NOMO-1 (cell line): ENCODE measurements around the gene SLC30A9.

Experiments used
- DNase-seq, 2 experiments: peaks; one replicate each; lab custom pipeline; 2025; ENCODE audit not compliant: unreplicated experiment in 2 of 2; lab: John Stamatoyannopoulos, UW

Gene SLC30A9

DNA sequence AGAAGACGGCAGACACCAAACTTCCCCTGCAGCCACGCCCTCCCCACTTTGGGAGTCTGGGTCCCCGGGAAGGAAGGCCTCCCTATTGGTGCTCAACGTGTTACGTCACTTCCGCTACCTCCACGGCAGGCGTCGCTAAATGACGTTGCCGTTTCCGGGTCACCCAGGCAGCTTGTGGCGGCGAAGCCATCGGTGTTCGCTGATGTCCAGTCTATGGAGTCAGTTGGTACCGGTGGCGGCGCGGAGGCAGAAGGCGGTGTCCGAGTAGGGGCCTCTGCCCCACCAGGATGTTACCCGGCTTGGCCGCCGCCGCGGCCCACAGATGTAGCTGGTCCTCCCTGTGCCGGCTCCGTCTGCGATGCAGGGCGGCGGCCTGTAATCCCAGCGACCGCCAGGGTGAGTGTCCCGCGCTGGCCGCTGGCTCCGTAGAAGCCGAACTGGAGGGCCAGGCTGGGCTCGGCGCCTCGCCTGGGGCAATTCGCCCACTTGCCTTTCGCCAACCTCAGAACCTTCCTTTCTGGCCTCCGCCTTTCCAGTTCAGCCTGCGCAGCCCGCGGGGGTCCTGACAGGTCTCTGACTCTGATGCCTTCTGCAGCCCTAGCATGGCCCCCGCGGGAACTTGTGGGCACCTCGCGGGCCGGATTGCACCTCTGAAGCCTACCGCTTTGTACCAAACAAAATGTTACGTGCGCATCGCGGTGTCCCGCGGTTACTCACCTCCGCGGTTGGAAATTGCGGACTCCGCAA lies at the start of gene SLC30A9:
SLC30A9 (plus strand) TSS at position 166 of the 747 bp plus-strand sequence; CDS start at position 288, 122 bp downstream.
- peak; percentile 88 to 92 for DNase-seq

DNA sequence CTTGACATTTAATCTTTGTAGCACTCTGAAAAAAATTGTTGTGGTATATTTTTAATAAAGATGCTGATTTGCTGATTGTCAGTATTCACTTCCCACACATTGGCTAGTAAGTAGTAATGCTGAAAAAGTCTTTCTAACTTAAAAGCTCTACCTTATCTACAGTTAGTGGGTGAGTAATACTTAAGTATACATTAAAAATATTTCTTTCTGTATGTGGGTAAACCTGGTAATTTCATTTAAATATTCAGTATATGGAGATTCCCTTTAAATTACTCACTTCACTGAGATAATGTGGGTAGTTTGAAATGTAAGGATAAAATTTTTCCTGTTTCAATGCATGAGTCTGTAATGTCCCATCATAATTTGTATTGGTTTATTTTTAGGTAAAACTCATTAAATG lies 49.5 kb upstream of the SLC30A9 start:
- no peak for DNase-seq

DNA sequence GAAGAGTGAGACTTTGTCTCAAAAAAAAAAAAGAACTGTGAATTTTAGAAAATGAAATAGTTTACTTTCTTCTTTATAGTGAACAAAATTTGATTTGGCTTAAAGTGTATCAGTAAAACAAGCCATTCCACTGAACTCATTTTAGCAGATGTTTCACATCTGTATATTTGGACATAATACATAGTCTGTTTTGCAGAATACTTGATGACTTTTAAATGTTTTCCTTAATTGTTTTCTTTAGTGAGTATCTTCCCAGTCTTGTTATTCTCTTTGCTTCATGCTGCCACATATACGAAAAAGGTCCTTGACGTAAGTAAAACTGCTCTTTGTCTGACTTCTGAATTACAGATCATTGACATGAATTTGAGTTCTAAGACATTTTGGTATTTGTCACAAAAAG lies 46.8 kb upstream of the SLC30A9 start:
- DNase-seq, result no peak

DNA sequence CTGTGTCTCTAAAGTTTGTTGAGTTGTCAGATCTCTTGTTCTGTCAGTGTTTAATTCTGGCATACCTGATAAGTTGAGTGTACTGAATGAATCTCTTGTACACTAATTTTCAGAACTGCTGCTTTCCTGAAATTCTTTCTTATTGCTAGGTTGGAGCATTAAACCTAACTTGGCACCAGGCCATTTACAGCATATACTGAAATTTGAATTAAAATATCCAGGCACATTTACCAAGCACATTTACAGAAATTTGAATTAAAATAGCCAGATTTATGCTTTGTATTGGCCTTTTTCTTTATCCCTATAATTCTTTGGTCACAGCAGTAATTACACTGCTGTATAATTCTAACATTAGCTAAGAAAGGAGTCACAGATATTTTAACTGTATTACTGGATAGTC lies 46.2 kb upstream of the SLC30A9 start:
- DNase-seq, result no peak

DNA sequence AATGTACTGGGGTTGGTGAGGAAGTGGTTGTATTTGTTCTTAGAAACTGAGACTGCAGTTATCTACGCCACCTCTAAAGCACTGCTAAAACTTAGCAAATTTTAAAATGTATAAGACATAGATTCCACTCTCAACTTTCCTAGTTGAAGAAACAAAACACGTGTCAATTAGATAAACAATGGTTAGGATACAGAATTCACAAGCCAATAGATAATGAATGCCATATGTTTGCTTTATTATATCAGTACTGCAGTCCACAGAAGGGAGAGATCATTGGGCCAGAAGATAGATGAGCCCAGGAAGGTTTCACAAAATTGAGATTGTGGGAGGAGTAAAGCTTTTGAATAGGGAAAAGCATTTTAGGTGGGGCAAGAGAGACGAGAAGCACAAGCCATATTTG lies 40.8 kb upstream of the SLC30A9 start:
- DNase-seq, result no peak

DNA sequence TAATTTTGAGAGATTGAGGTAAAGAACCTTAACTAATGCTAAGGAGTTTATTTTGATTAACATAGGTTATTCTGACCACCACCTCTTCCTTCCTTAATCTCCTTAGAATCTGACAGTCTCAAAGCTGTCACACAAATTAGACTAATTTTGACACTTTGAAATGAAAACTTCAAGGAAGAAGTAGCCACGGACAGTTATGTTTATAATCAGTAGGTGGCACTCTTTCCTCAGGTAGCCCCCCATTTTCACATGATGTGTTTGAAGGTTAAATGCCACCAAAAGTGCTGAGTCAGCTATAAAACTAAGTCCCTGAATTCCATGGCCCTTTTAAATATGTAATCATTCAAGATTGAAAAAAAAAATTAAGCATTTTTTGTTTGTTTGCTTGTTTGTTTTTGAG lies 32.7 kb upstream of the SLC30A9 start:
- DNase-seq, result peak in 1 of 2 experiments; percentile 21

DNA sequence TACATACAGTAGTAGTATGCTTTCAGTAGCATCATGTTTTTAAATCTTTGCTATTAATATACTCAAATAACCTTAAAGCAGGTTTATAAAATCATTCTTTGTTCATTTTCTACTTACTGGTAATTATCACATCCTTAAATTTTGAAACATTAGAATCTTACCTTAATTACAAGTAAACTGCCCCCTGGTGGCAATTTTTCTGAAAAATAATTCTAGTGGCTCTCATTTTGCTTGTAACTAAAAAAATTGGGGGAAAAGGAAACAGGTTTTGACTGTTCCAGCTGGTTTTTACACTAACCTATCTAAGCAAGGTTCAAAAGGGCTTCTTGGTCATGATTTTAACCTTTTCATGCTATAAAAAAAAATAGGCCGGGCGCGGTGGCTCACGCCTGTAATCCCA lies 27.2 kb upstream of the SLC30A9 start:
- DNase-seq, result peak in 1 of 2 experiments; percentile 11

DNA sequence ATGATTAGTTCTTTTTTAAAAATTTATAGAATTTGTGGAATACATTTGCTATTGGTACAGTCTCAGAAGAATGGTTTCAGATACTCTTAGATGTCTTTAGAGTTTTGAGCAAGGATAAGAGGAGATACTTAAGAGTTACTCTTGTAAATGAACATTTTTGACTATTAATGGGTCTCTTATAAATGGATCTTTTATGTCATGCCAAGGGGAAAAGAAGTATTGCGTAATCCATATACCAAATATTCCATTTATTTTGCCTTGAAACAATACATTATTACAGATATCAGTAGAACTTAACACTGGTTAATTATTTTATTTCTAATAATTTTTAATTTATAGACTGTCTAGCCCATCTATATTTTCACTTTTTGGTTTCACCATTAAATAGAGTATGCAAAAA lies 25.9 kb upstream of the SLC30A9 start:
- DNase-seq, result no peak

DNA sequence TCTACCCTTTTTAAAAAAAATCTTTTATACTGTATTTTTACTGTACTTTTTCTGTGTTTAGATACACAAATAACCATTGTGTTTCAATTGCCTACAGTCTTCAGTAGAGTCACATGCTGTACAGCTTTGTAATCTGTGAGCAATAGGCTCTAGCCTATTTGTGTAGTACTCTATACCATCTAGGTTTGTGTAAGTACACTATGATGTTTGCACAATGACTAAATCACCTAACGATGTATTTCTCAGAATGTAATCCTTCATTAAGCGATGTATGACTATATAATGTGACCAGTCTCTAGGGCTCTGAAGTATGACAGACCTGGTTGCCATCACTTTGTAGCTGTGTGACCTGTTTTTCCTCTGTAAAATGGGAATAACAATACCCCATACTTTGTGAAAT lies 22.9 kb upstream of the SLC30A9 start:
- no peak for DNase-seq

DNA sequence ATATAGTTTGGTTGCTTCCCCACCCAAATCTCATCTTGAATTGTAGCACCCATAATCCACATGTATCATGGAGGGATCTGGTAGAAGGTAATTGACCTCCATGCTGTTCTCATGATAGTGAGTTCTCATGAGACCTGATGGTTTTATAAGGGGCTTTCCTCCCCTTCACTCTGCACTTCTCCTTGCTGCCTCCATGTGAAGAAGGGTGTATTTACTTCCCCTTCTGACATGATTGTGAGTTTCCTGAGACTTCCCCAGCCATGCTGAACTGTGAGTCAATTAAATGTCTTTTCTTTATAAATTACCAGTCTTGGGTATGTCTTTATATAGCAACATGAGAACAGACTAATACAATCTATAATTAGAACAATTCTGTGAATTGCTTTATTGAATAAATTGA lies 20.7 kb upstream of the SLC30A9 start:
- no peak for DNase-seq

DNA sequence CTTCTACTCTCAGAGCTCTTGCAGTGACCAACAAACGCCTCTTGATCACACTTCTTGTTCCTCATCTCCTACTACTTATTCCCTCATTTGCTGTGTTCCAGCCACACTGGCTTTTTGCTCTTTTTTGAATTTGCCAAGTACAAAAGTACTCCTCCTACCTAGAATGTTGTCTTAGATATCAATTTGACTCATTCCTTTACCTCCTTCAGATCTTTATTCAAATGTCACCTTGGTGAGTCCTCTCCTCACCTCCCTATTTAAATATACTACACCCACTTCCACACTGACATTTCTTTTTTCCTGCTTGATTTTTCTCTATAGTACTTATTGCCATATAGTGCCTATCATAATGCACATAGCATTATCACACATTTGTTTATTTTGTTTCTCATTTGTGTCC lies 15.0 kb upstream of the SLC30A9 start:
- no peak for DNase-seq

DNA sequence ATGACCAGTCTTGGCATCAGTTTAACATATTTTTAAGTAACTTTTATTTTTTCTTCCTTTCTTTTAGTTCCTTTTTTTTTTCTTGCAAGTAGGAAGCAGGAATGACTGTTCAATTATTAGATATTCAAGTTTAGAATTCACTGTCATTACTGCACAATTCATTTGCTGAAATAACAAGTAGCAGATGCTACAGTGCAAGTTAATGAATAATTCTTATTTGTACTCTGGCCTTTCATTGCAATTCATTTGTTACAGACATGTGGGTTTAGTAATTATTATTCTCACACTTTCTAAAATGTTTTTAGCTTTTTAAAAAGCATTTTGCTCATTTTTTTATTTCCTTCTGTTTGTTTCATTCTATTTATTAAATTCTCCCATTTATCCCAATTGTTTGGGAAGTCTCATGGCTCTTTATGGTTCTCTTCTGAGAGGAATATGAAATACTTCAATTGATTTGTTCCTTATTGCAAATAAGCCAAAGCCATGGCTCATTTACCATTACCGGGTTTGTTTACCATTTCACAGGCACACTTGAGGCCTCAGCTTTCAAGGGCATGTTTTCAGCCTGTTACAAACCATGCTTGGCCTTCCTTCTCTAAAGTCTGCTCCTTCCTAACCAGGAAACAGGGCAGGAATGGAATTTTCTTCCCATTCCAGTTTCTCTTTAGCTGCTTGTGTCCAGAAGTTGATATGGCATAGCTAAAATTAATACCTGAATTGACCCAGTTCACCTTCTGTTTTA lies 13.4 kb upstream of the SLC30A9 start:
- DNase-seq, result no peak

DNA sequence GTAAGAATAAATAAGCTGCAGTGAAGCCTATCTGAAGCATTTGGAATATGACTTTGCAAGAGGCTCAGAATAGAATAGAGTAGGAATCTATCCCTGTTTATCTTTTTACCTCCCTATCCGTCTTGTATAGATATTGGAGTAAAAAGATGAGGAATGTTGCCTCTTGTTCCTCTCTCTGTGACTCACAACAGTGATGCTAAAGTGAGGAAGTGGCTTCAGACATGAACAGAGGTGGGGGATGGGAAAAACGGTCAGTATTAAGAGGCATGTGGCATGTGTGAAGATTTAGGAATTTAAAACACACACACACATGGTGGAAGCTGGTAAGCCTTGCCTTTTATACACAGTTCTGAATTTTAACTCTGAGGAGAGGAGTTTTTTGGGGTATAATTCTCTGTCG lies 12.6 kb upstream of the SLC30A9 start:
- DNase-seq, result peak in 1 of 2 experiments; percentile 20

DNA sequence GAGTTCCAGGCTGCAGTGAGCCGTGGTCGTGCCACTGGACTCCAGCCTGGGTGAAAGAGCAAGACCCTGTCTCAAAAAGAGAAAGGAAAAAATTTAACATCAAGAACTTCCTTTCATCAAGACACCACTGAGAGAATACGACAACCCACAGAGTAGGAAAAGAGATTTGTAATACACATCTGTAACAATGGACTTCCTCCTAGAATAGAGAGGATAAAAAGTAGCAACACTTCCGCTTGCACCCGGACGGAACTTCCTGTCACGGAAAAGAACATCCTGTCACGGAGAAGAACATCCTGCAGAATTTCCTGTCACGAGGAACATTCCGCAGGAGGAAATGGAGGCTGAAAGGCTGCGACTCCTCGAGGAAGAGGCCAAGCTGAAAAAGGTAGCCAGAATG lies 8.9 kb upstream of the SLC30A9 start, which contains the start of gene DCAF4L1:
DCAF4L1 (plus strand) TSS at position 301 of the 400 bp plus-strand sequence; CDS start at position 338, 37 bp downstream.
- DNase-seq, result no peak

DNA sequence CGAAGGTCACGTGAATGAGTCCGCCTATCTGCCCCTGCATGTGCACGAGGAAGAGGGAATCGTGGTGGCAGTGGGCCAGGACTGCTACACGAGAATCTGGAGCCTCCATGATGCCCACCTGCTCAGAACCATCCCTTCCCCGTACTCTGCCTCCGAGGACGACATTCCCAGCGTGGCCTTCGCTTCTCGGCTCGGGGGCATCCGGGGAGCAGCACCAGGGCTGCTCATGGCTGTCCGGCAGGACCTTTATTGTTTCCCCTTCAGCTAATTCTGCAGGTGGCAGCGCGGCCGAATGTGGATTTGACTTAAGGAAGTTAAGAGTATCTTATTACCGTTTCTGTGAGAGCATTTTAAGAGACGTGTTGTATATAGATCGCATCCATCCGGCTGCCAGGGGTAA lies 7.6 kb upstream of the SLC30A9 start:
- DNase-seq, result no peak

DNA sequence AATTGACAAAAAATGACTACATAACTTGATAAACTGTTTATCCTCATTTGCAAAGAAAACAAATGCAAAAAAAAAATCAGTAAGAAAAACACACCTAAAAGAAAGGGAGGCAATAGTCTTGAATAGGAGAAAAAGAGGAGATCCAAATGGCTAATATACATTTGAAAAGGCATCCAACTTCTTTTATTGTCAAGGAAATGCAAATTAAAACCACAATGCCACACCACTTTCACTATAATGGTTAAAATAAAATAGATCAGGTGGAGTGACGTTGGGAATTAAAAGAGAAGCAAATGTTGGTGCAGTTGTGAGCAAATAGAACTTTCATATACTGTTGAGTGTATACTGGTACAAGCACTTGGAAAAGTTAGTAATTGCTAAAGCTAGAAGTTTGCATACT lies 5.2 kb upstream of the SLC30A9 start:
- DNase-seq, result no peak

DNA sequence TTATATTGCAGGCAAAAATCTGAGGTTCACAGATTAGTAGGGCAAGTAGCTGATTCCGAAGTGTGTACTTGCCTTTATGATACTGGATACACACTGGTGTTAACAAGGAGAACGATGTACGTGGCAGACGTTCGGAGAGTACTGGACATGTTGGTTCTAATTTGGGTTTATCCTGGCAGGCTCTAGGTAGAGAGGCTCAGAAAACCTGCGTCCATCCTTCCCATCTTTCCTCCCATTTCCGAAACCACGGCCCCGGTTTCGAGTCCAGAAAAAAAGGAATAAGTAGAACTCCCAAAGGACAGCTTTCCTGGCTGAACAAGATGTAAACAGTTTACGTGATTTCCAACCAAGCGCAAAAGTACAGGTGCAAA lies 351 bp upstream of the SLC30A9 start:
- no peak for DNase-seq

DNA sequence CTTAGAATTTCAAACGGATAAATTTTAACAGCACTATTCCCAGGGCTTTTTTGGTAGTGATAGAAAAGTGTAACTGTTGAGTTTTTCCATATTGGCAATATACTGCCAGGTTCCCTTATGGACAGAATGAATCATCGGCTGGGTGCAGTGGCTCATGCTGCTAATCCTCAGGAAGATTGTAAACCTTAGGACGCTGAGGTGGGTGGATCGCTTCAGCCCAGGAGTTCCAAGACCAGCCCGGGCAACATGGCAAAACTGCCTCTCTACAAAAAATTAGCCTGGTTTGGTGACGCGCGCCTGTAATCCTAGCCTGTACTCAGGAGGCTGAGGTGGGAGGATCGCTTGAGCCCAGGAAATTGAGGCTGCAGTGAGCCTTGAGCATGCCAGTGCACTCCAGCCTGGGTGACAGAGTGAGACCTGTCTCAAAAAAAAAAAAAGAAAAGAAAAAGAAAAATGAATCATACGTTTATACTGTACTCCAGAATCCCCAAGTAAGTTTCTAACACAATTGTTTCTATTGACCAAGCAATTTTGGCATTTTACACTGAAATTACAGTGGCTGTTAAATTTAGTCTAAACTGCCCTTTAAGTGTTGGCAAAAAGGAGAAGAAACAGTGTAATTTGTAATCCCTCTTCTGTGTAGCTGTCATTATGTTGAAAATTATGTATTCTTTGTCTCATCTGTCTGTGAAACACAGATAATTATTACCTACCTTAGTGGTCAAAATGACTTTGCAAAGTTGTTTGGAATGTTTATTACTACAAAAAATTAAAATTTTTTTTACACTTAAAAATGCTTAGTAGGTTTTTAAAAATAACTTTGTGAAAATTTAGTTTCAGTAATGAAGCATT lies 1.8 kb downstream of the SLC30A9 start:
- peak in 1 of 2 experiments; percentile 13 for DNase-seq

DNA sequence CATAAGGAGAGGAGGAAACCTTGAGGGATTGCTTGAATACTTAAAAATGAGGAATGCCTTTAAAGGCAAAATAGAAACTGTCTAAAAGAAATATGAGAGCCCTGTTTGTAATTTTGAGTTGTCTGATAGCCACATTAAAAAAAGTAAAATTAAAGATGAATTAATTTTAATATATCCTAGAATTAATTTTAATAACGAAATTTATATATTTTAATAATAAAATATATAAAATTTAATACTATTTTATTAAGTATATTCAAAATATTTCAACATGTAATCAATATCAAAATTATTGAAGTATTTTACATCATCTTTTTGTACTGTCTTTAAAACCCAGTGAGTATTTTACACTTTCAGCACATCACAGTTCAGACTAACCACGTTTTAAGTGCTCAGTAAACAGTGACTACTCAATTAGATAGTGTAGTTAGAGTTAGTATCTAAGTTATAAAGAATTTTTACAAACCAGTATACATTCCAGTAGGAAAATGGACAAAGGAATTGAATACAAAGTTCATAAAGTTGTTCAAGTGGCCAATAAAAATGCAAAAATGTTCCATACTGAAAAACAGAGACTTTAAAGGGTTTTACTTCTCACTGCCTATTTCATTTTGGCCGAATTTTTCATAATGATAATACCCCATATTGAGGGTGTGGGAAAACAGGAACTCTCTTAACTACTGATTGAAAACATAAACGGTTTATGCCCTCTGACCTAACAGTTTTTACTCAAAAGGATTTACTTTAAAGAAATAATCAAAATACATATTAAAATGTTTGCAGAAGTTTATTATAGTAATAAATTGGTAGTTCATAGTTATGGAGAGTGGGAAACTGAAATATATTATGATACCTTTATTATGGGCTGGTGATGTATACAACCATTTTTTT lies 2.9 kb downstream of the SLC30A9 start:
- no peak for DNase-seq

DNA sequence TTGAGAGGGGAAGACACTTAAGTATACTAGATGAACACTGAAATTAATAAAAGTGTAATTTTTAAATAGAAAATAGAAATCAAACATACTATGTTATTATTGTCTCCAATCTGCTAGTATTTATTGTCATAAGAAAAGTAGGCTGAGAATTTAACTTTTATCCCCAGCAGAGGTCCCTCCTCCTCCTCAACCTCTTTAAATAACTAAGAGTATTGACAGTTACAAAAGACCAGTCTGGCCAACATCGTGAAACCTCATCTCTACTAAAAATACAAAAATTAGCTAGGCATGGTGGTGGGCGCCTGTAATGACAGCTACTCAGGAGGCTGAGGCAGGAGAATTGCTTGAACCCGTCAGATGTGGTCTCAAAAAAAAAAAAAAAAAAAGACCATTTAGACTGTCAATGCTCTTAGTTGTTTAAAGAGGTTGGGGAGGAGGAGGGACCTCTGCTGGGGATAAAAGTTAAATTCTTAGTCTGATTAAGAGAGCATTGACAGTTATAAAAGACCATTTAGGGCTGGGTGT lies 4.2 kb downstream of the SLC30A9 start:
- no peak for DNase-seq
